Neural cell (in vitro differentiated cells): ENCODE results near the gene MAP1LC3B2. TPM values are rescaled to one million over a fixed set of nuclear protein-coding genes. Genes with fewer than 3 reads are reported as not detected.

Experiments
- H2AFZ ChIP-seq: fragments of 200-600, 300-800 bp; sonication (generic), shearing (Covaris generic); 2 replicates; pipeline ENCODE4 v1.6.0; 2014; ENCODE audit warnings: low read depth, mild to moderate bottlenecking, antibody characterized with exemption, low read length, moderate library complexity
- H3F3A ChIP-seq: fragments of 200-600 bp; shearing (Covaris generic); 2 replicates; pipeline ENCODE4 v1.6.1; 2016; ENCODE audit warnings: mild to moderate bottlenecking, moderate library complexity, mixed read lengths, antibody characterized with exemption, low read length; ENCODE audit not compliant: insufficient read depth, poor library complexity, severe bottlenecking
- H3K27ac ChIP-seq: fragments of 200-600, 300-800 bp; sonication (generic), shearing (Covaris generic); 2 replicates; pipeline ENCODE4 v1.5.1; 2014; ENCODE audit warnings: mild to moderate bottlenecking, low read length, moderate library complexity
- H3K27me3 ChIP-seq: fragments of 300-800, 200-600 bp; sonication (generic), shearing (Covaris generic); 2 replicates; pipeline ENCODE4 v1.6.0; 2014; ENCODE audit warnings: mild to moderate bottlenecking, low read depth, low read length, moderate library complexity; ENCODE audit not compliant: insufficient read depth
- H3K36me3 ChIP-seq: fragments of 300-800, 200-600 bp; sonication (generic), shearing (Covaris generic); 2 replicates; pipeline ENCODE4 v1.5.1; 2014; ENCODE audit warnings: mild to moderate bottlenecking, antibody characterized with exemption, low read length, moderate library complexity; ENCODE audit not compliant: insufficient read depth
- H3K4me2 ChIP-seq: fragments of 300-800, 200-600 bp; sonication (generic), shearing (Covaris generic); 2 replicates; pipeline ENCODE4 v1.6.0; 2014; ENCODE audit warnings: mild to moderate bottlenecking, low read length
- H3K4me3 ChIP-seq: fragments of 300-800, 200-600 bp; sonication (generic), shearing (Covaris generic); 2 replicates; pipeline ENCODE4 v1.5.1; 2014; ENCODE audit warnings: mild to moderate bottlenecking, low read length, moderate library complexity
- H3K79me2 ChIP-seq: fragments of 200-600 bp; shearing (Covaris generic); replicated peaks from 2 replicates; pipeline ENCODE4 v1.6.0; 2014; ENCODE audit warnings: mild to moderate bottlenecking, low read length, moderate library complexity; ENCODE audit not compliant: insufficient read depth
- H3K9ac ChIP-seq: fragments of 300-800, 200-600 bp; sonication (generic), shearing (Covaris generic); 2 replicates; pipeline ENCODE4 v1.6.1; 2016; ENCODE audit warnings: mild to moderate bottlenecking, low read length, mixed read lengths
- H3K9me2 ChIP-seq: fragments of 200-600 bp; shearing (Covaris generic); 2 replicates; pipeline ENCODE4 v1.6.1; 2016; ENCODE audit warnings: mild to moderate bottlenecking, low read length, mixed read lengths; ENCODE audit not compliant: insufficient read depth
- H3K9me3 ChIP-seq: fragments of 200-600, 300-800 bp; sonication (generic), shearing (Covaris generic); 2 replicates; pipeline ENCODE4 v1.6.1; 2016; ENCODE audit warnings: mild to moderate bottlenecking, mixed run types, low read length, moderate library complexity, mixed read lengths
- H4K20me1 ChIP-seq: fragments of 200-600 bp; shearing (Covaris generic); 2 replicates; pipeline ENCODE4 v1.6.1; 2016; ENCODE audit warnings: mild to moderate bottlenecking, mixed run types; ENCODE audit not compliant: insufficient read depth
- CTCF ChIP-seq: fragments of 450-650 bp; IDR thresholded peaks from 2 replicates; pipeline ENCODE4 v1.5.1; 2014; ENCODE audit warnings: antibody characterized with exemption, mild to moderate bottlenecking, moderate library complexity; ENCODE audit not compliant: poor library complexity, severe bottlenecking
- EP300 ChIP-seq: fragments of 450-650 bp; conservative IDR thresholded peaks from 2 replicates; pipeline ENCODE4 v1.6.1; 2014; ENCODE audit warnings: antibody characterized with exemption, mild to moderate bottlenecking, moderate library complexity; ENCODE audit not compliant: poor library complexity, severe bottlenecking
- EZH2 ChIP-seq: fragments of 200-600, 300-800 bp; shearing (Covaris generic), sonication (generic); IDR thresholded peaks from 2 replicates; pipeline ENCODE4 v1.6.1; 2014; ENCODE audit warnings: antibody characterized with exemption, low read length, borderline replicate concordance, mild to moderate bottlenecking; ENCODE audit not compliant: insufficient read depth, poor library complexity, severe bottlenecking
- MXI1 ChIP-seq: fragments of 450-650 bp; conservative IDR thresholded peaks from 2 replicates; pipeline ENCODE4 v1.6.1; 2014; ENCODE audit warnings: antibody characterized with exemption, mild to moderate bottlenecking; ENCODE audit not compliant: poor library complexity, severe bottlenecking
- POLR2AphosphoS5 ChIP-seq: IDR thresholded peaks from 2 replicates; pipeline ENCODE4 v1.6.1; 2012
- RAD21 ChIP-seq: fragments of 450-650 bp; conservative IDR thresholded peaks from 2 replicates; pipeline ENCODE4 v1.6.1; 2014; ENCODE audit warnings: antibody characterized with exemption, mild to moderate bottlenecking, moderate library complexity
- REST ChIP-seq: IDR thresholded peaks from 2 replicates; pipeline ENCODE4 v1.6.1; 2012; ENCODE audit warnings: borderline replicate concordance
- SMC3 ChIP-seq: fragments of 450-650 bp; conservative IDR thresholded peaks from 2 replicates; pipeline ENCODE4 v1.6.1; 2014; ENCODE audit warnings: antibody characterized with exemption, mild to moderate bottlenecking, moderate library complexity; ENCODE audit not compliant: poor library complexity
- TAF1 ChIP-seq: IDR thresholded peaks from 2 replicates; pipeline ENCODE4 v1.6.1; 2012; ENCODE audit warnings: low read depth
- polyA plus RNA-seq: library from polyadenylated mRNA; depleted of rRNA; stranded (reverse); fragments of >200 nt; gene quantifications from 2 replicates; pipeline ENCODE4 v1.2.3, GENCODE V29; 2014

Gene MAP1LC3B2
- polyA plus RNA-seq, 1 donor from 2014 or later = 3.9 TPM

- Histone ChIP-seq H3K36me3 (no peaks in the 10 kb centered on the region), H3K27me3 (peaks cover 56% of the 10 kb centered on the region), H2AFZ (peak overlapping the region; percentile 46), H3F3A (no peaks in the 10 kb centered on the region), H3K27ac (peak overlapping the region; percentile 81), H3K79me2 (no peaks in the 10 kb centered on the region), H3K9ac (peak overlapping the region; percentile 58), H3K9me3 (peaks cover 6% of the 10 kb centered on the region), H3K9me2 (no peaks in the 10 kb centered on the region), H3K4me2 (no peak overlapping the region), H4K20me1 (no peaks in the 10 kb centered on the region), H3K4me3 (peak overlapping the region; percentile 20)
- no peak for TF ChIP-seq SMC3
- peak; percentile 32 for TF ChIP-seq MXI1
- no peak for TF ChIP-seq POLR2AphosphoS5
These were observed 60.9 kb downstream of the MAP1LC3B2 start for GRCh38 chr12:116620124-116620491.

GRCh38 chr12:116620492-116621191, 61.5 kb downstream of the MAP1LC3B2 start:
- Histone ChIP-seq H3K79me2 (no peaks in the 10 kb centered on the region), H3K9me2 (no peaks in the 10 kb centered on the region), H3K4me3 (peak overlapping the region; percentile 20), H4K20me1 (no peaks in the 10 kb centered on the region), H3K27ac (peak overlapping the region; percentile 81), H2AFZ (peak overlapping the region; percentile 46), H3K9me3 (peaks cover 6% of the 10 kb centered on the region), H3K4me2 (no peak overlapping the region), H3K9ac (peak overlapping the region; percentile 58), H3K36me3 (no peaks in the 10 kb centered on the region), H3K27me3 (peaks cover 52% of the 10 kb centered on the region), H3F3A (no peaks in the 10 kb centered on the region)
- TF ChIP-seq EP300 (peak; percentile 51), POLR2AphosphoS5 (peak; percentile 58), REST (peak; percentile 10), SMC3 (no peak)

DNA sequence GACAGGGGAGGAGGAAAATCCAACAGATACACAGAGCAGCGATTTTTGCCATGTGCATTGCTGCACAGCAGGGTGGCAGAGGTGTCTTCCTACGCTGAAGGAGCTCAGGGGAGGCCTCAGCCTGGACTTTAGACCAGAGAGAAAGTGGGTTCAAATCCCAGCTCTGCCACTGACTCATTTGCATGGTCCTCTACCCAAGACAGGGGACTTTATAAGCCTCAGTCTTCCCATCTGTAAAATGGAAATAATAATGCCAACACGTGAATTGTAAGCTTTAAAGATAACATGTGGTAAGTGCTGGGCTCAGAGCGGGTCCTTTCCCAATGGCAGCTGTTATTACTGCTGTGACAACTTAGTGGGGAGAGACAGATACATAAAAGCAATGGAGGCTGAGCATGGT, 62.0 kb downstream of the MAP1LC3B2 start:
- no peaks in the 10 kb centered on the region for H3F3A ChIP-seq
- H3K4me2 ChIP-seq = no peak overlapping the region
- peak overlapping the region; percentile 81 for H3K27ac ChIP-seq
- TF ChIP-seq EZH2 = no peak
- no peak for TF ChIP-seq POLR2AphosphoS5
- no peak for TF ChIP-seq SMC3
- TF ChIP-seq EP300 = no peak
- no peak for TF ChIP-seq TAF1
- TF ChIP-seq CTCF = no peak
- TF ChIP-seq REST = no peak
- no peak for TF ChIP-seq RAD21
- no peak for TF ChIP-seq MXI1
- H3K9ac ChIP-seq = peak overlapping the region; percentile 58
- H3K4me3 ChIP-seq = no peak overlapping the region
- no peaks in the 10 kb centered on the region for H4K20me1 ChIP-seq
- no peaks in the 10 kb centered on the region for H3K9me2 ChIP-seq
- no peaks in the 10 kb centered on the region for H3K36me3 ChIP-seq
- H3K9me3 ChIP-seq = peaks cover 6% of the 10 kb centered on the region
- H2AFZ ChIP-seq = peak overlapping the region; percentile 46
- no peaks in the 10 kb centered on the region for H3K79me2 ChIP-seq
- H3K27me3 ChIP-seq = peaks cover 46% of the 10 kb centered on the region
